ENCODE data around the gene PTGER1.
"Not testable (repeated sequence)": the region's sequence is repeated elsewhere in the genome, so short reads cannot be mapped to it uniquely, and the experiment has no call there.

PTGER1 gene

GRCh38 chr19:14459703-14460102, 15.5 kb downstream of the PTGER1 start (continued):
- no peak for TF ChIP-seq CREB5 (CRISPR knock-in tag; IDR thresholded peaks at IDR 0.05; ENCODE audit: low read depth)

- ATAC-seq, result not testable (repeated sequence)
These were observed 22.9 kb downstream of the PTGER1 start for GRCh38 chr19:14452303-14452702.

GRCh38 chr19:14450876-14451275, 24.3 kb downstream of the PTGER1 start:
- no peak for ATAC-seq

GRCh38 chr19:14450168-14450874, 24.8 kb downstream of the PTGER1 start:
- peak; percentile 95 for ATAC-seq
- TF ChIP-seq ZFP3 (CRISPR knock-in tag; IDR thresholded peaks at IDR 0.05) (no peak), PPARA (CRISPR knock-in tag; IDR thresholded peaks at IDR 0.05; ENCODE audit: borderline replicate concordance) (no peak), BACH2 (CRISPR knock-in tag; IDR thresholded peaks at IDR 0.05; ENCODE audit: borderline replicate concordance) (no peak), PATZ1 (CRISPR knock-in tag; IDR thresholded peaks at IDR 0.05; ENCODE audit: borderline replicate concordance) (no peak), OSR1 (CRISPR knock-in tag; IDR thresholded peaks at IDR 0.05) (no peak), TSHZ2 (CRISPR knock-in tag; IDR thresholded peaks at IDR 0.05) (no peak), CREB5 (CRISPR knock-in tag; IDR thresholded peaks at IDR 0.05; ENCODE audit: low read depth) (no peak), ZFP30 (CRISPR knock-in tag; IDR thresholded peaks at IDR 0.05) (no peak), RARB (CRISPR knock-in tag; IDR thresholded peaks at IDR 0.05) (no peak), ZC3H10 (CRISPR knock-in tag; IDR thresholded peaks at IDR 0.05) (no peak), ZNF70 (CRISPR knock-in tag; IDR thresholded peaks at IDR 0.05) (no peak)

More at GRCh38 chr19:14450876-14451275, 24.3 kb downstream of the PTGER1 start:
- TF ChIP-seq TOX (CRISPR knock-in tag; IDR thresholded peaks at IDR 0.05; ENCODE audit: borderline replicate concordance), result no peak
- no peak for TF ChIP-seq ISL1 (CRISPR knock-in tag; IDR thresholded peaks at IDR 0.05)
- no peak for TF ChIP-seq ESRRG (CRISPR knock-in tag; IDR thresholded peaks at IDR 0.05)
- no peak for TF ChIP-seq PPARA (CRISPR knock-in tag; IDR thresholded peaks at IDR 0.05; ENCODE audit: borderline replicate concordance)
- no peak for TF ChIP-seq SNAI2 (CRISPR knock-in tag; IDR thresholded peaks at IDR 0.05)
- TF ChIP-seq ZNF8 (CRISPR knock-in tag; IDR thresholded peaks at IDR 0.05), result no peak
- TF ChIP-seq ZFP30 (CRISPR knock-in tag; IDR thresholded peaks at IDR 0.05), result no peak
- no peak for TF ChIP-seq ZNF565 (CRISPR knock-in tag; conservative IDR thresholded peaks at IDR 0.05; ENCODE audit: low read depth)
- TF ChIP-seq GLIS3 (CRISPR knock-in tag; IDR thresholded peaks at IDR 0.05), result no peak
- no peak for TF ChIP-seq TSHZ2 (CRISPR knock-in tag; IDR thresholded peaks at IDR 0.05)
- TF ChIP-seq POU6F1 (CRISPR knock-in tag; IDR thresholded peaks at IDR 0.05; ENCODE audit: borderline replicate concordance, low read depth), result no peak
- no peak for TF ChIP-seq CSDC2 (CRISPR knock-in tag; IDR thresholded peaks at IDR 0.05)
- TF ChIP-seq TCF4 (CRISPR knock-in tag; IDR thresholded peaks at IDR 0.05; ENCODE audit: borderline replicate concordance), result no peak
- no peak for TF ChIP-seq ARNTL (CRISPR knock-in tag; IDR thresholded peaks at IDR 0.05; ENCODE audit: borderline replicate concordance, low read depth)

All from SK-N-SH treated with all-trans-retinoic acid at 6 μM for 48 hours (cell line).